Measurements from ENCODE around the gene RPL3. TPM values are rescaled to one million over a fixed set of nuclear protein-coding genes. Genes with fewer than 3 reads are reported as not detected.

Gene RPL3
- total RNA-seq, 2 experiments from 2014 or later = 1,927 to 2,015 TPM

DNA sequence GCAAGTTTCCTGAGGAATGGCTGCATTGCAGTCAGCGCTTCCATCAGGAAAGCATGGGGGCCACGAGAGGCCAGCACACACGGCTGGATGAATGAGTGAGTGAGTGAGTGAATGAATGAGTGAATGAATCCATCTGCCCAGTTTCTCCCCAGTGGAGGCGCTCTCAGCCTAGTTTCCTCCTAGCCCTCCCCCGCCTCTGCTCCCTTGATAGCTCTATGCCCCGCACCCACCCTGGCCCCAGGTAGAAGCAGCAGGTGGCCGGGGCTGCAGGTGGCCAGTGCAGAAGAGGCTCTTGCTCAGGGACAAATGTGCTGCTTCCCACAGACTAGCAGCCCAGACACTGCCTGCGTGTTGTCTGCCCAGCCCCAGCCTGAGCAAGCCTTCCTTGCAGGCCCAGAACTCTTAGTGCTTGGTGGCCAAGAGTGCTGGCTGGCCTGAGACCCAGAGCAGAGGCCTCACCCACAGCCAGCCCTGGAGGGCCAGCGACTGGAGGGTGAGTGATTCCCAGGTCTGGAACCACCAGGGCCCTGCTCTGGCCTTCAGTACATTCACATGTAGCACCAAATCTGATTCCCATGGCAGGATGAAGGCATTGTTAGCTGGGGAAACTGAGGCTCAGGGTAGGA lies 43.5 kb downstream of the RPL3 start:
- POLR2A ChIA-PET = interaction anchor here (0.6 kb wide), 1 partner anchor 11 kb away, joined by 3 read pairs; no protein-coding TSS in a partner anchor
- no peak for ATAC-seq (ENCODE audit: low read depth)
- Mint-ChIP-seq H3K27me3 (peaks cover 9% of the 10 kb centered on the region), H3K4me3 (no peak overlapping the region), H3K4me1 (no peaks in the 10 kb centered on the region), H3K27ac (no peak overlapping the region), H3K36me3 (no peaks in the 10 kb centered on the region), H3K9me3 (peaks cover 1% of the 10 kb centered on the region)
- DNase-seq = no peak

DNA sequence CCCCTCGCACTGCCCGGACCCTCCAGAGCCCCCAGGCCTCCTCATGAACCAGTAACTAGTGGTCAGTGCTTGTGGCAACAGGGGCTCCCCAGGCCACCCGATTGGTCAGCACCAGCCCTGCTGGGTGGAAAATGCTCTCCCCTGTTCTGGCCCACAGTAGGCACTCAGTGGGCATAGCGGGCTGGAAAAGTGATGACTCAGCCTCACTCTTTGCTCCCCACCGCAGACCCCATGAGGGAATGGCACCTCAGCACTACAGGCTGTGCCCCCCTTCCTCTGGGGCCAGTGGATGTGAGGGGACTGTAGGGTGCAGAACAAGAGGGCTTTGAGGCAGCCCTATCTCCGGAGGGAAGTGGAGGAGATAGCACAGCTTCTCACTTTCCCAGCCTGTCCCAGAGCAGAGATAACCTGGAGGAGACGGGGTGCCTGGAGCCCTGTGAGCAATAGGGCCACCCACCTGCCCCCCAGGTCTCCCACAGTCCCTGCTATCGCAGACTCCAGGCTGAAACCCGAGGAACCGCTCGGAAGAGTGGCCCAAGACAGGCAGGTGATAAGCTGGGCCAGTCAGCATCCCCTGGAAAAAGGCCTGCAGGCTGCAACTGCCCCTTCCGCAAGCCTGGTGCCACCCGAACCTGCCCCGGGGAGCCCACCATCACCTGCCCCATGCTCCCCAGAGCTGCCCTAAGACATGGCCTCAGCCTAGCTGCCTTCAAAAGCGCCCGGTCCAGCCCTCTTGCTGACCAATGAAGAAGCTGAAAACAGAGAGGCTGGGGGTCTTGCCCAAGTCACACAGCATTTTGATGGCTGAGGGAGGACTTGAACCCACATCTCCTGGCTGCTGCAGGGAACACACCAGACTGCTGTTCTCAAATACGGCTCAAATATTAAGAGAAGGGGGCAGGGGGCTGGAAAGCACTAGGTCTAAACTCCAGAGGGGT lies 45.2 kb downstream of the RPL3 start:
- ATAC-seq (ENCODE audit: low read depth) = no peak
- H3K27ac Mint-ChIP-seq = no peak overlapping the region
- no peaks in the 10 kb centered on the region for H3K4me1 Mint-ChIP-seq
- no peak overlapping the region for H3K4me3 Mint-ChIP-seq
- DNase-seq = no peak
- POLR2A ChIA-PET = no interaction called here
- peaks cover 1% of the 10 kb centered on the region for H3K9me3 Mint-ChIP-seq
- H3K36me3 Mint-ChIP-seq = no peaks in the 10 kb centered on the region
- H3K27me3 Mint-ChIP-seq = peaks cover 2% of the 10 kb centered on the region

DNA sequence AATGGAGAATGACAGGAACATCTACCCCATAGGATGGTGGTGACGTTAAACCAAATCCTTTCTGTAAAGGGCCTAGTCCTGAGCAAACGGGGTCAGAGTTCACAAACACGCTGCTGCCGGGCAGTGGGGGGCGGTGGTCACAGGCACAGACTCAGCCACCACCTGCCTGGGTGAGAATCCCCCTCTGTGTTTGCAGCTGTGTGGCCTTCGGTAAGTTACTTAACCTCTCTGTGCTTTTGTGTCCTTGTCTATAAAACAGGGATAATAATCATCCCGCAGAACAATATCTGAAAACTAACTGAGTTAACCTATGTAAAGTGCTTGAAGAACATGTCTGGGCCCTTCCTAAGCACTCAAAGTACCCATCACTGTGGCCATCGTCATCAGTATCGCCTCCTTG lies 48.6 kb downstream of the RPL3 start:
- Mint-ChIP-seq H3K36me3 (no peaks in the 10 kb centered on the region), H3K27ac (no peak overlapping the region), H3K4me3 (no peak overlapping the region), H3K9me3 (no peaks in the 10 kb centered on the region), H3K4me1 (peaks cover 7% of the 10 kb centered on the region), H3K27me3 (no peaks in the 10 kb centered on the region)
- ATAC-seq (ENCODE audit: low read depth) = no peak
- POLR2A ChIA-PET = no interaction called here
- DNase-seq = no peak

DNA sequence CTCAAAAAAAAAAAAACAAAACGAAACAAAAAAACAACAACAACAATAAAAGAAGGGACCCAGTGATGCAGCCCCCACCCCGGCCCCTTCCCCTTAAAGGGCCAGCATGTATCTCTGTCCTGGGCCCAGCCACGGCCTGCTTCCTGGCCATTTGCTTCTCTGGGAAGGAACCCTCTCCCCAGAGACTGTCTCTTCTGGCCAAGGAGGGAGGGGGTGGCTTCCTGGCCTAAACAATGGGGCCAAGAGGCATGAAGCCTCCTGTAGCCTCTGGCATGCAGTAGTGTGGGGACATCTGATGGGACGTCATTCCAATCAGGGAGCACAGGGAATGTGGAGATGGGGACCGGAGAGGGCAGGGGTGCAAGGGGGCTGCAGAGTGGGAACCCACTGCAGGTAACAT lies 49.1 kb downstream of the RPL3 start:
- DNase-seq (no peak), ATAC-seq (ENCODE audit: low read depth) (no peak)
- no peaks in the 10 kb centered on the region for H3K9me3 Mint-ChIP-seq
- no peaks in the 10 kb centered on the region for H3K27me3 Mint-ChIP-seq
- no peaks in the 10 kb centered on the region for H3K36me3 Mint-ChIP-seq
- no peak overlapping the region for H3K4me3 Mint-ChIP-seq
- H3K27ac Mint-ChIP-seq = no peak overlapping the region
- POLR2A ChIA-PET = no interaction called here
- peaks cover 8% of the 10 kb centered on the region for H3K4me1 Mint-ChIP-seq

DNA sequence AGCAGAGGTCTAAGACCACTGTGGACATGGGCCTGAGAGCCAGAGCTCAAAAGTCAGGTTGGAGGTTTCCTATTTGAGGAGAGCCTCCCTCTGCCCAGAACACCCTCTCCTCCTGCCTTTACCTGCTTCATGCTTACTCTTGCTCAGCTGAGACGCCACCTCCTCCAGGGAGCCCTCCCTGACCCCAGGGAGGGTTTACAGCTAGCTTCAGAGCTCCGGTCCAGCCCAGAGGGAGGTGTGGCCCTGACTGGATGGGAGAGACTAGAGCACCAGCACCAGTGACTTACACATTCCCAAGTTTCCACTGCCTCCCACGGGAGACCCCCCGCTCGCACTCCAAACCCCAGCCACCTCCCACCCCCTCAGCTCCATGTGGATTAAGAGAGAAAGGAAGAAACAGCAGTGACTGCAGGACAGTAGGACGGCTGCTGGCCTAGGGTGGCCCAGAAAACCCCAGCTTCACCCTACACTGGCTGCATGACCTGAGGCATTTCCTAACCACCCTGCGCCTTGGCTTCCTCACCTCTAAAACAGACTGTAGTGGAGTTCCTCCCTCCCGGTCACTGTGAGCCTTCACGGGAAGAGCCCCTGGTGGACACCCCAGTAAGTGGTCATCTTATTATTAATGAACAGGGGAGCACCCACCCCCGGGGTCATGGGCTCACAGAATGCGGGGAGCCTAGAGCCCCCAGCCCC lies 50.2 kb downstream of the RPL3 start:
- ATAC-seq (ENCODE audit: low read depth) = no peak
- no peak for DNase-seq
- H3K27ac Mint-ChIP-seq = no peak overlapping the region
- H3K36me3 Mint-ChIP-seq = no peaks in the 10 kb centered on the region
- POLR2A ChIA-PET = interaction anchor here (1.0 kb wide), 1 partner anchor 49 kb away, joined by 3 read pairs; no protein-coding TSS in a partner anchor
- H3K4me3 Mint-ChIP-seq = no peak overlapping the region
- peaks cover 9% of the 10 kb centered on the region for H3K4me1 Mint-ChIP-seq
- H3K27me3 Mint-ChIP-seq = no peaks in the 10 kb centered on the region
- no peaks in the 10 kb centered on the region for H3K9me3 Mint-ChIP-seq

DNA sequence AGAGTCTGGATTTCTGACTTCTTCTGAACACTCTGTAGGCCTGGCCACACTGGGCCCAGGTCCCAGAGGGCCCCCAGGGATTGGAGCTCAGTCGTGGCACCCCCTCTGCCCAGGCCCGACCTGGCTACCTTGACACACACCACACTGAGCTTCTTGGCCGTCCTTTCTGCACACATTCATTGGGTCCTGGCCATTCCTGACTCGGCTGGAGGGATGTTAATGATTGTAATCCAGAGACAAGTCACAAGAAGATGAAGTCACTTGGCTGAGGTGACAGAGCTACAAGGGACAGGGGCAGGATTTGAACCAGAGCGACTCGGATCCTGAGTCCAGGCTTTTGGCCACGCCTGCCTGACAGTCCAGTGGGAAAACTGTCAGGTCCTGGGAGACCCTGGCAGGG lies 50.8 kb downstream of the RPL3 start:
- H3K9me3 Mint-ChIP-seq = no peaks in the 10 kb centered on the region
- no peaks in the 10 kb centered on the region for H3K36me3 Mint-ChIP-seq
- no peak overlapping the region for H3K4me3 Mint-ChIP-seq
- DNase-seq (no peak), ATAC-seq (ENCODE audit: low read depth) (no peak)
- H3K27me3 Mint-ChIP-seq = no peaks in the 10 kb centered on the region
- POLR2A ChIA-PET = interaction anchor here (1.0 kb wide), 1 partner anchor 49 kb away, joined by 3 read pairs; no protein-coding TSS in a partner anchor
- peaks cover 9% of the 10 kb centered on the region for H3K4me1 Mint-ChIP-seq
- H3K27ac Mint-ChIP-seq = no peak overlapping the region

DNA sequence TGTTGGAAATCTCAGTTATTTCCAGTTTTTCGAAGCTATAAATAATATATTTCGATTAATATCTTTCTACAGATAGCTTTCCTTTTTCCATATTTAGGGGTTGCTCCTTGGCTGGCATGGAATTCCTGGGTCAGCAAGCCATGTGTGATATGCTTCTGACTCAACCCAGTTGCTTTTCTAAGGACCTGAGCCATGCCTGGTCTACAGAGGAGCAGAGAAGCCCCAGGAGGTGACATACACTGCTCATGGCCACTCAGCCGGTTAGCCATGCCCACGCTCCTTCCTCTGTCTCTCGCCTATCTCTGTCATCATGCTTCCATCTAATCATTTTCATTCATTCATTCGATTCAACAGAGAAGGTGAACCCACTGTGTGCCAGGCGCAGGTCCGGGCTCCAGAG lies 51.4 kb downstream of the RPL3 start:
- no peak for DNase-seq
- Mint-ChIP-seq H3K27ac (no peak overlapping the region), H3K36me3 (no peaks in the 10 kb centered on the region), H3K4me1 (peaks cover 9% of the 10 kb centered on the region), H3K27me3 (no peaks in the 10 kb centered on the region), H3K9me3 (no peaks in the 10 kb centered on the region), H3K4me3 (no peak overlapping the region)
- no peak for ATAC-seq (ENCODE audit: low read depth)
- POLR2A ChIA-PET = interaction anchor here (1.0 kb wide), 1 partner anchor 50 kb away, joined by 3 read pairs; no protein-coding TSS in a partner anchor

DNA sequence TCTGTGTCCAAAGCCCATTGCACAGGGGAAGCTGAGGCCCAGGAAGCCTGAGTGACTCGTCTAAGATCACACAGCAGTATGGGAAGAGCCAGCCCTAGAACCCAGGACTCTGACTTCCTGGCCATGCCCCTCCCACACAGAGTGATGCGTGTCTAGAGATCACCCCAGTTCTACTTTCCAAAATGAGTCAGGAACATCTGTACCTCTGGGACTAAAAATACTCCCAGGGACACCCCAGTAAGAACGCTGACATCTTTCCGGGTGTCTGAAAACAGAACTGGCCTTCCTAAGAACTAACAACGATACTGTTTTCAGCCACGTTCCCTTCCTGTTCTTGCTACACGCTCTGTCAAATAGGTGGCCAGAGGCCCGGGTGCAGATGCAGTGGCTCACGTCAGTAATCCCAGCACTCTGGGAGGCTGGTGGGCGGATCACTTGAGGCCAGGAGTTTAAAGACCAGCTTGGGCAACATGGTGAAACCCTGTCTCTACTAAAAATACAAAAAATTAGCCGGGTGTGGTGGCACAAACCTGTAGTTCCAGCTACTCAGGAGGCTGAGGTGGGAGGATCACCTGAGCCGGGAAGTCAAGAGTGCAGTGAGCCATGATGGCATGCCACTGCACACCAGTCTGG lies 52.9 kb downstream of the RPL3 start:
- Mint-ChIP-seq H3K27ac (peak overlapping the region; percentile 54), H3K4me1 (peaks cover 9% of the 10 kb centered on the region)
- no peak for DNase-seq

DNA sequence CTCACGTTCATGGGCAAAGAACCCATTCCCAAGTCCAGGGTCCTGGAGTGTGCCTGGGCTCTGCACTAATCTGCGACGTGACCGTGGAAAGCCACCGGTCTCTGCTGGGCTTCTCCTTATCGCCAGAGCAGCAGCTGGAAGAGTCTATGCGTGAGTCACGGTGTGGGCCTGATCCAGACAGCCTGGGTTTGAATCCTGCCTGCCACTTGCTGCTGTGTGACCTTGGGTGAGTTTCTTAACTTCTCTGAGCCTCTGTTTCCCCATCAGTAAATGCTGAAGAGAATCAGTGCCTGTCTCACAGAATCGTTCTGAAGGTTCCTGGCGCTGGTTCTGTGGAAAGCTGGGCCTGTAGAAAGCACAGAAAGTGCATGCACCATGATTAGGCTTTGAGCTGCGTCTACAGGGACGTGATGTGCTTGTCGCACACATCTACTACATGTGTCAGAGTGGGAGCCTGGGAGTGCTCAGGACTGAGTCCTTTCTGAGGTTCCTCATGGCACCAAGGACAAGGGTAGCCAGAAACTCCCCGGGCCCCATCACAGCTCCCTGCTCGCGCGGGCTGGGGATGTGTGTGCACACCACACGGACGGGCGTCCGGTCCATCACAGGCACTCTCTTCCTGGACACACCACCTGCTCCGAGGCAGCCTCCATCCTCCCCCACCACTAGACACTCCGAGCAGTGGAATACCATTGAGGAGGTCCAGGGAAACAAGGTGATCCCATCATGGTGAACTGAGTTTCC lies 54.1 kb downstream of the RPL3 start:
- ATAC-seq (ENCODE audit: low read depth) (no peak), DNase-seq (no peak)
- no peaks in the 10 kb centered on the region for H3K36me3 Mint-ChIP-seq
- no peaks in the 10 kb centered on the region for H3K27me3 Mint-ChIP-seq
- no peak overlapping the region for H3K27ac Mint-ChIP-seq
- H3K4me3 Mint-ChIP-seq = no peak overlapping the region
- POLR2A ChIA-PET = interaction anchor here (0.6 kb wide), 1 partner anchor 10 kb away, joined by 3 read pairs; no protein-coding TSS in a partner anchor
- H3K9me3 Mint-ChIP-seq = no peaks in the 10 kb centered on the region
- H3K4me1 Mint-ChIP-seq = peaks cover 9% of the 10 kb centered on the region

More for the DNA sequence above, 52.9 kb downstream of the RPL3 start:
- no peaks in the 10 kb centered on the region for H3K36me3 Mint-ChIP-seq
- ATAC-seq (ENCODE audit: low read depth) = peak; percentile 49
- H3K27me3 Mint-ChIP-seq = no peaks in the 10 kb centered on the region
- no peaks in the 10 kb centered on the region for H3K9me3 Mint-ChIP-seq
- POLR2A ChIA-PET = no interaction called here
- H3K4me3 Mint-ChIP-seq = no peak overlapping the region

DNA sequence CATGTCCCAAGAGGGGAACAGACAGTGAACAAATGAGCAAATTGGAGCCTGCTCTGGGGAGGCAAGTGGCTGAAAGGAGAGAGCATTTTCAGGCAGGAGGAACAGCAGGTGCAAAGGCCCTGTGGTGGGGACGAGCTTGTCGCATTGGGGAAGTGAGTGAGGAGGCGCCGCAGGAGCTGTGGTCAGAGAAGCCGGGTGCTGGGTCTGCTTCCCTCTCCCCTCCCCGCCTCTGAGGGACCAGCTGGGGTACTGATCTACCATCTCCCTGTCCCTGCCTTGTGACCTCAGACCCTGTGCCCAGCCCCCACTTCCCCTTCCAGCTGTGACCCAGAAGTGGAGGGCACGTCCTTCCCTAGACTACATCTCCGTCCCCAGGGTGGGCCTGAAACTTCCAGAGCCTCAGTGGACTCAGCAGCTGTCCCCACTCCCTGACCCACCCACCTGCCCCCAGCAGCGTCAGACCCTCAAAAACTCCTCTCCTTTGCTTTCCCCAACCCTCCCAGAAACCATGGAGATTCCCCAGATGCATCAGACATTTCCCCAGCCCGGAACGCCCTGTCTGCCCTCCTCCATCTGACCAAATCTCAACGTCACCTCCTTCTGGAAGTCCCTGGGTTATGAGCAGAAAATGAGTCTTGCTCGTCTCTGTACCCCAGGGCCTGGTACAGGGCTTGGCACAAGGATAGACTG lies 54.9 kb downstream of the RPL3 start:
- Mint-ChIP-seq H3K36me3 (no peaks in the 10 kb centered on the region), H3K27ac (no peak overlapping the region), H3K4me3 (no peak overlapping the region), H3K9me3 (no peaks in the 10 kb centered on the region), H3K4me1 (peaks cover 9% of the 10 kb centered on the region), H3K27me3 (no peaks in the 10 kb centered on the region)
- POLR2A ChIA-PET = interaction anchor here (0.6 kb wide), 1 partner anchor 11 kb away, joined by 3 read pairs; no protein-coding TSS in a partner anchor
- DNase-seq = no peak
- ATAC-seq (ENCODE audit: low read depth) = no peak

DNA sequence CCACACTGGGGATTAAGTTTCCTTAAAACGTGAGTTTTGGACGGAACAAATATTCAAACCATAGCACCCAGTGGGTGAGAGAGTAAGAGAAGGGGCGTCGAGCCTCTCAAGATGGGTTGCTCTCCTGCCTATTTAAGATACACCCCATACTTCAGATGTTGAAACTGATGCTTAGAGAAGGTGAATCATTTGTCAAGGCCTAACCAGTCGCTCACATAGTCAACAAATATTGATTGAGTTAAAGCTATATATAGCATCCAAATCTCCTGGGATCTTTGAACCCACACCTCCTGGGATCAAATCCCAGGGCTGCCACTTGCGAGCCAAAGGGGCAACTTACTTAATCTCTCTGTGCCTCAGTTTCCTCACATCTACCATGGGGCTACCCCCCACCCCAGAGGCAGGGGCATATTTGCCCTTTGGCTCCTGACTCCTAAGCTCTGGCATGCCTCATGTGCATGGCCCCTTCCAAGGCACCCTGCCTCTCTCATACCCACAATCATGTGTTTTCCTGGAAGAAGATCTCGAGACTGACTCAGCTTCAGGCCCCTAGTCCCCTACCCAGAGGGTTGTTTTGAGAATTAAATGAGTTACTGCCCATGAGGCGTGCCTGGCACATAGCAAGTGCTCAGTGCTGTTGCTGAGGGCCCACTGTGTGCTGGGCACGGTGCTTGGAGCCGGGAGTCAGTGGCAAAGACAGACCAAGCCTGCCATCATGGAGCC lies 55.6 kb downstream of the RPL3 start:
- ATAC-seq (ENCODE audit: low read depth) = no peak
- Mint-ChIP-seq H3K4me1 (peaks cover 9% of the 10 kb centered on the region), H3K9me3 (no peaks in the 10 kb centered on the region), H3K4me3 (no peak overlapping the region), H3K27ac (no peak overlapping the region), H3K27me3 (no peaks in the 10 kb centered on the region), H3K36me3 (no peaks in the 10 kb centered on the region)
- POLR2A ChIA-PET = no interaction called here
- DNase-seq = no peak

Data from activated naive CD8-positive, alpha-beta T cell treated with anti-CD3 and anti-CD28 coated beads, Interleukin-2, amount 10 ng/mL, durations not matched to agents 7 days and 5 days (primary cell).